HG03159 (cell line): ENCODE results near the gene CAPN8.
"Not testable (repeated sequence)": the region's sequence is repeated elsewhere in the genome, so short reads cannot be mapped to it uniquely, and the experiment has no call there.

Experiments used
- ATAC-seq: cut with Tn5 transposase; IDR thresholded peaks from one replicate; pipeline ENCODE4 v1.9.1; 2021; ENCODE audit warnings: mild to moderate bottlenecking, moderate library complexity; ENCODE audit not compliant: unreplicated experiment

Gene CAPN8

DNA sequence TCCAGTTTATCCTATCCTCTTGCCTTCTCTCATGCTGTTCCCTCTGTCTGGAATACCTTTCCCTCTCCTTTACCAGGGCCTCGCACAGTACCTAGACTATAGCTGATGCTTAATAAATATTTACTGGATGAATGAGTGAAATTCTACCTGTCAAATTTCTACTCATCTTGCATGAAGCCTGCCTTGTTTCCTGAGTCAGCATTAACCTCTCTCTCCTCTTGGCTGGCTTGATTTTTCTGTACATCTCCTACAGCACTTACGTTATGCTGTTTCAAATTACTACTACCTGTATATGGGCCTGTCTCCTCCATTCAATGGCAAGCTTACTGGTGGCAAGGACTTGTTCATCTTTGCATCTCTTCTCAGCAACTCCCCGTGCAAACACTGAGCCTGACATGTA lies 130.8 kb downstream of the CAPN8 start:
- ATAC-seq: no peak

DNA sequence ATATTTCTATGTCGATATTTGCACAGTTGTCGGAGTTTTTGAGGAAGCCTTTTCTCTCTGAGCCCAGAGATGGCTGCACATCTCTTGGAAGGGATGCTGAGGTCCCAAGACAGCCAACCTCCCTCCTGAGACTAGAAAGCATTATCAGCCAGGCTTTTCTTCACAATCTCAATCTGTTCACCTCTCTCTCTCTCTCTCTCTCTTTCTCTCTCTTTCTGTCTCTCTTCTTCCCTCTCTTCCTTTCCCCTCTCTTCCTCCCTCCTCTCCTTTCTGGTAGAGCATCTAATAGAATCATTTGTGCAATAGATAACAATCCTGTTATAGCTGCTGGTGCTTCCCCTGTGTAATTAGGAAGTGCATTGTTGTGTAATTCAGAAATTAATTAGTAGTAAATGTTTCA lies 131.8 kb downstream of the CAPN8 start:
- ATAC-seq: no peak

DNA sequence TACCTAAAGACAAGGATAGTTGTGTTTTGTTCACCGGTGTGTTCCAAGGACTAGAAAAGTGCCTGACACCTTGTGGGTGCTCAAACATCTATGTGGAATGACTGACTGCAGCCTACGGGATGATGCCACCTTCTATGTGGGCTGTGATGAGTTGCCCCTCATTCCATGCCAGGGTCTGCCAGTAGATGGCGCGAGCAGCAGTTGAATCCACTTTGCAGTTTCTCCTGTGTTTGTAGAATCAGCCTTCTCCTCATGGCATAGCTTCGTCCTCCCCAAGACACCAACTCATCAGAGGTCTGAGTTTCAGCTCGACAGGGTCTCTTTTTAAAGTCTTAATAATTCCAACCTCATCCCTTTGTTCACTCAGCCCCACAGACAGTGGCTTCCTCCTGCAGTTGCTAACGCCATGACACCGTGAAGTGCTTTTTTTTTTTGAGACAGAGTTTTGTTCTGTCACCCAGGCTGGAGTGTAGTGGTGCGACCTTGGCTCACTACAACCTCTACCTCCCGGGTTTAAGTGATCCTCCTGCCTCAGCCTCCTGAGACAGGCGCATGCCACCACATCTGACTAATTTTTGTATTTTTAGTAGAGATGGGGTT lies 133.7 kb downstream of the CAPN8 start:
- ATAC-seq: peak; percentile 57

DNA sequence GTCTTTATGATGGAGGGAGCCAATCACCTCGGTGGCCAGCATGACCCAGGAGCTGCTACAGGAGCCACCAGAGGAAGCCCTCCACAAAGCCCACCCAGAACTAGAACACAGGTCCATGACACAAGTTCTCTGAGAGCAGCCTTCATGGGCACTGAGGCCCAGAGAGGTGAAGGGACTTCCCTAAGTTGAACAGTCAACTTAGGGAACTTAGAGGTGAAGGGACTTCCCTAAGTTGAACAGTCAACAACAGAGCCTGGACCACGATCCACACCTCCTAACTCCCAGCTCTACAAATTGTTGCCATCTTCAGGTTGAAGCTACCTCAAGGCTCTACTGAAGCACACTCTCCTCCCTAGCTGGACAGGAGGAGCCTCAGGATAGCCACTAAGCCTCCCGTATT lies 139.5 kb downstream of the CAPN8 start:
- no peak for ATAC-seq

DNA sequence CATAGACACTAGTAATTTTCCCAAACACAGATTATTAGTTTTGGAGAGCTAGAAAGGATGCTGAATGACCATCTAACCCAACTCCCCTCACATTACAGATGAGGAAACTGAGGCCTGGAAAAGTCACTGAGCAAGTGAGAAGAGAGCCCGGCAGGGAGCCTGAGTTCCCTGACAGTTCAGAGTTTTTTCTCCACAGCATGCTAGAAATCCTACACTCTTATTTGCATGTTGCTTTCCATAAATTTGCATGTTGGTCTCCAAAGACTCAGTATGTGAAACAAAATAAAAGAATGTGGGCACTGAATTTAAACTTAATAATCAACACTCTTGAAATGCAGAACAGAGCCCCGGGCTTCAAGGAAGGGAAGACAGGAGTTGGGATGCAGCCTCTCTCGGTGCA lies 140.0 kb downstream of the CAPN8 start:
- no peak for ATAC-seq

DNA sequence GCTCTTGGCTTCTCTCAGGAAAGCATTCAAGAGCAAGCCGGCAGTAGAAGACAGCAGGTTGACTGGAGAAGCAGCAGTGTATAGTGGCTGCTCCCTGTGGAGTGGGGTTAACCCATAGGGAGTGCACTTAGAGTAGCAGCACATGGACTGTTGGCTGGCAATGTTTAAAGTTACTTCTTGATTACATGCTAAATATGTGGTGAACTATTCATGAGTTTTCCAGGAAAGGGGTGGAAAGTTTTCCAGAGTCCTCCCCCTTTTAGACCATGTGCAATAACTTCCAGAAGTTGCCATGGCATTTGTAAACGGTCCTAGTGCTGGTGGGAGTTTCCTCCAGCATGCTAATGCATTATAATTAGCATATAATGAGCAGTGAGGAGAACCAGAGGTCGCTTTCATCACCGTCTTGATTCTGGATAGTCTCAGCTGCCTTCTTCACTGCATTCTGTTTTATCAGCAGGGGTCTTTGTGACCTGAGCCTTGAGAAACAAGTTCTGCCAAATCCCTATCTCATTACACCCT lies 140.5 kb downstream of the CAPN8 start:
- no peak for ATAC-seq

DNA sequence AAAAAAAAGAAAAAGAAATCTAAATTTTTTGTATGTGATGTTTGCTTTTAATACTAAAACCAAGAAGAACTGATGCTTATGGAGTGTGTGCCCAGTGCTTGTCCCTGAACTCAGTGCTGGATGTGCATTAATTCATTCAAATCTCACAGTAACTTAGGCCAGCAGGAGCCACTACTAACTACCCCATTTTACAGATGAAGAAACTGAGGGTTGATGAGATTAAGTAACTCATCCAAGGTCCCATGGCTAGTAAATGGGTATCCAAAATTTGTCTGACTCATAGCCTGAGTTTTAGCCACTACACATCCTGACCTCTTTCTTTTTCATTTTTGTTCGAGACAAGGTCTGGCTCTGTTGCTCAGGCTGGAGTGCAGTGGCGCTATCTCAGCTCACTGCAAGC lies 144.4 kb downstream of the CAPN8 start:
- ATAC-seq: no peak

DNA sequence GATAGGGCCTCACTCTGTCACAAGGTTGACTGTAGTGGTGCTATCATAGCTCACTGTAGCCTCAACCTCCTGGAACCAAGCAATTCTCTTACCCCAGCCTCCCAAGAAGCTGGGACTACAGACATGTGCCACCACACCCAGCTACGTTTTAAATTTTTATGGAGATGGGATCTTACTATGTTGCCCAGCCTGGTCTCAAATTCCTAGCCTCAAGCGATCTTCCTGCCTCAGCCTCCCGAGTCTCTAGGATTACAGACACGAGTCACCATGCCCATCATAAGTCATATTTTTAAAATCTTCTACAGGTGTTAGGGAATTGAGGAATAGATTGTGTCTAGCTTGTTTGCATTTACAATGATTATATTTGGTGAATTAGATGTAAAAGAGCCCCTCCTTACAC lies 145.3 kb downstream of the CAPN8 start:
- no peak for ATAC-seq

DNA sequence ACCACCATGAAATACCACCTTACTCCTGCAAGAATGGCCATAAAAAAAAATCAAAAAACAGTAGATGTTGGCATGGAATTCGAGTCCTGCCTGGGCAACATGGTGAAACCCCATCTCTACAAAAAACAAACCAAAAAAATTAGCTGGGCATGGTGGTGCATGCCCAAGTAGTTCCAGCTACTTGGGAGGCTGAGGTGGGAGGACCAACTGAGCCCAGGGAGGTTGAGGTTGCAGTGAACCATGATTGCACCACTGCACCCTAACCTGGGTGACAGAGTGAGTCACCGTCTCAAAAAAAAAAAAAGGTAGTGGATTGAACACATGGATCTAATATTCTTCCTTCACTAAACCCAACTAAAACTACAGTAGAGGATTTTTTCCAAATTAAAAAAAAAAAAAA lies 146.4 kb downstream of the CAPN8 start:
- ATAC-seq: no peak

DNA sequence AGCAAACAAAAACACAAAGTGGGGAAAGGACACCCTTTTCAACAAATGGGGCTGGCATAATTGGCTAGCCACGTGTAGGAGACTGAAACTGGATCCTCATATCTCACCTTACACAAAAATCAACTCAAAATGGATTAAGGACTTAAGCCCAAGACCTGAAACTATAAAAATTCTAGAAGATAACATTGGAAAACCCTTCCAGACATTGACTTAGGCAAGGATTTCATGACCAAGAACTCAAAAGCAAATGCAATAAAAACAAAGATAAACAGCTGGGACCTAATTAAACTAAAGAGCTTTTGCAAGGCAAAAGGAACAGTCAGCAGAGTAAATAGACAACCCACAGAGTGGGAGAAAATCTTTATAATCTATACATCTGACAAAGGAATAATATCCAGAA lies 146.9 kb downstream of the CAPN8 start:
- not testable (repeated sequence) for ATAC-seq

DNA sequence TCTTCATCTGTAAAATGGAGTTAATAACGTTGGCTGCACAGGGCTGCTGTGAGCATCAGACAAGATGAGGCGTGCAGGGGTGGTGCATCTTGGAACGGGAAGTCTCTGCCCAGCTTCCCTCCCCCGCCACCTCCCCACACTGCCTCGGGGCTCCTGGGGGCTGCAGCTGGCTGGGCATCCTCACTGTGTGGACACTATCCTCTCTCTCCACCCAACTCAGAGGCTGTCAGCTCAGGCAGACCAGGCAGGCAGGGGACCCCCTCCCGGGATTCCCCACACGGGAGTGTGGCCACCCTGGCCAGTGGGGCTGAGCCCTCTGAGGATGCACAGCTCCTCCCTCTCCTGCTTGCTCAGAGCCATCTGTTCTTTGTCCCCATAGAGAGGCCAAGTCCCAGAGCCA lies 149.6 kb downstream of the CAPN8 start:
- ATAC-seq: no peak

DNA sequence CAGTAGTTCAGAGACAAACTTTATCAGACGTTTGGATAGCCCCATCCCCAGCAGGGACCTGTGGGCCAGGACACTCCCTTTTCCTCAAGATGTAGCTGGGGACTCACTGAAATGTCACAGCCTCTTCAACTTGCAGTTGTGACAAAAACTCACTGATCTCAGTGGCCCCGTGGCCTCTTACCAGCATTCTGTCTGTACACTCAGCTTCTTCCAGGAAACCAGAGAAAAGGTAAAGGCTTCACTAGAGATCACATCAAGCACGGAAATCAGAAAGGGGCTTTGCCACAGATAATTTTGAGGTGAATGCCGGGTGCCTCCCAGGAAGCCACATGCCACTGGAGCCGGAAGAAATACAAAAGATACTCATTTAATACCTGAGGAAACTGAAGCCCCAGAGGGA lies 150.1 kb downstream of the CAPN8 start:
- no peak for ATAC-seq

DNA sequence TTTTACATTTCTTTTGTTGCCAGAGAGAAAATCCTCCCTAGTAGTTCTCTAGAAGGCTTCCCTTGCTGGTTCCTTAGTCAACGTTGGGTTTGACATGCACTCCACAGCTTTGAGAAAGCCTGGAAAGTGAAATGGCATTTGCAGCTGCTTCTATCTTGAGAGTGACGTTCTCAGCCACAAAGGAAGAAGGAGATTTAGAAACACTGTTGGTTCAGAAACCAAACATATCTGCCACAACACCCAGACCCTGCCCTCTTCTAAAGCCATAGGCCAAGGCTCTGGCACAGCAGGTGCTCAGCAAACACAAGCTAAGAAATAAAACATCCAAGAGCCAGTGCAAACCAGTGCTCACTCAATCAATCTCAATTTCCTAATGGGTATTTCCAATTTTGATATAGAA lies 150.9 kb downstream of the CAPN8 start:
- no peak for ATAC-seq

DNA sequence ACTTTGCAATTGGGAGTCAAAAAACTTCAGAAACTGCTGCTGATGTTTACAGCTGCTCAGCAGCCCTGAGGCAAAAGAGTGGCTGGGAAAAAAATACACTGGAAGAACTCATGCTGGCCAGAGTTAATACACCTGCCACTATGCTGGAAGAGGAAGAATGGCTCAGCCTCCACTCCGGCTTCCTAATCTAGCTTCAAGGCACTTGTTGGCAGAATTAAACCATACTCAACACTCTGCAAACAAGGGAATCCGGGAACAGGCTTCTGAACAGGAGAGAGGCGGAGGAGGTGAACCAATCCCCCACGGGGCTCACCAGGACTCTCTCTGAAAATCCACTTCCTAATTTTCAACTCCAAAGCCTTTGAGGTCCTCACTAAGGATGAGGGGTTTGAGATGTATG lies 152.2 kb downstream of the CAPN8 start:
- no peak for ATAC-seq

DNA sequence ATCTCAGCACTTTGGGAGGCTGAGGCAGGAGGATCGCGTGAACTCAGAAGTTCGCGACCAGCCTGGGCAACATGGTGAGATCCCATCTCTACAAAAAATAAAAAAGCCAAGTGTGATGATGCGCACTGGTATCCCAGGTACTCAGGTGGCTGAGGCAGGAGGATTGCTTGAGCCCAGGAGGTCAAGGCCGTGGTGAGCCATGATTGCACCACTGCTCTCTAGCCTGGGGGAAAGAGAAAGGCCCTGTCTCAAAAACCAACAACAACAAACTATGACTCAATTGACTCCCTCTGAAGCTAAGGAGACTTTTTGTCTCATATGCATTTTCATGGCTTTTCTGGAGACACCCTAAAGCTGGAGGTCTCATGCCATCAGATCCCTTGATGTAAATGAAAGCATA lies 153.4 kb downstream of the CAPN8 start:
- no peak for ATAC-seq

DNA sequence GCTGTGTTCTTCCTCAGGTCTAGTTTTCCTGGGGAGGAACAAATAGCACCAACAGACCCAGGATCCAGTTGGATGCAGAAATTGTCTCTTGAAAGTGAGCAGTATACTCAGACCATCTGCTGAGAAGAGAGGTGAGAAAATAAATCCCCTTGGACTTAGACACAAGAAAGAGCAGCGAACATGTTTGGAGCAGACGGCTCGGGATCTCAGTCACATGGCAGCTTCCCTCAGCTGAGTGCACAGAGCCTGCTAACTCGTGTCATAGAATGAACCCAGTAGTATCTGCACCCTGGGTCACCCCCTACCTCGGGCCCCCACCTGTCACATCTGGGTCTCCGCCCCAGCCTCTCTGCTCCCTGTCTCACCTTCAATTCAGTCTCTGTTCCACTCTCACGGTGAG lies 156.7 kb downstream of the CAPN8 start:
- no peak for ATAC-seq

DNA sequence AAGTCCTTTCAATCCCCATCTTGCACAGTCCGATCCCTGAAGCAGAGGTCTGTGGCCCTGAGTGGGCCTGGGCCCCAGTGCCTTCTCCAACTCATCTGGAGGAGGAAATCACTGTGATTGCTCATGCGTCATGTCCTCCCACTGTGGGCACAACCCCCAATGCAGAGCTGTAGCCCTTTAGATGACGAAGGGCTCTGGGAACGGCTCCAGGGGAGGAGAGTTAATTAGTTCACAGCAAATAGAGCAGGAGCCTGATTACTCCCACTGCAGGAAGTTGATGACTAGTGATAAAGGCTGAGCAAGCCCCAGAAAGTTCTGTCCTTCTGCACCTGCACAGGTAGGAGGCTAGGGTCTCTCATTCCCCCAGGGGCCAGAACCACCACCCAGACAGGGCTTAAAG lies 160.8 kb downstream of the CAPN8 start:
- ATAC-seq: no peak

DNA sequence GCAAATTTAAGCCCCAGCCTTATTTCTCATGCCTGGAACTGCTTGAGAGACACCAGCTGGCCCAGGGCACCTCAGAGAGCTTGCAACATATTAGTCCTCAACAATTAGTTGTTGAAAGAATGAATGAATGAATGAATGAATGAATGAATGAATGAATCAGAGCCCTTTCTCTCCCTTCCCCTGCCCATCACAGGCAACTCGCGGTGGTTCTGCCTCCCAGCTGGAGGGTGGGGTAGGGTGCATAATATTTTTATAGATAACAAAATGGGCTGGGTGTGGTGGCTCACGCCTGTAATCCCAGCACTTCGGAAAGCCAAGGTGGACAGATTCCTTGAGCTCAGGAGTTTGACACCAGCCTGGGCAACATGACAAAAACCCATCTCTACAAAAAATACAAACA lies 162.2 kb downstream of the CAPN8 start:
- no peak for ATAC-seq

DNA sequence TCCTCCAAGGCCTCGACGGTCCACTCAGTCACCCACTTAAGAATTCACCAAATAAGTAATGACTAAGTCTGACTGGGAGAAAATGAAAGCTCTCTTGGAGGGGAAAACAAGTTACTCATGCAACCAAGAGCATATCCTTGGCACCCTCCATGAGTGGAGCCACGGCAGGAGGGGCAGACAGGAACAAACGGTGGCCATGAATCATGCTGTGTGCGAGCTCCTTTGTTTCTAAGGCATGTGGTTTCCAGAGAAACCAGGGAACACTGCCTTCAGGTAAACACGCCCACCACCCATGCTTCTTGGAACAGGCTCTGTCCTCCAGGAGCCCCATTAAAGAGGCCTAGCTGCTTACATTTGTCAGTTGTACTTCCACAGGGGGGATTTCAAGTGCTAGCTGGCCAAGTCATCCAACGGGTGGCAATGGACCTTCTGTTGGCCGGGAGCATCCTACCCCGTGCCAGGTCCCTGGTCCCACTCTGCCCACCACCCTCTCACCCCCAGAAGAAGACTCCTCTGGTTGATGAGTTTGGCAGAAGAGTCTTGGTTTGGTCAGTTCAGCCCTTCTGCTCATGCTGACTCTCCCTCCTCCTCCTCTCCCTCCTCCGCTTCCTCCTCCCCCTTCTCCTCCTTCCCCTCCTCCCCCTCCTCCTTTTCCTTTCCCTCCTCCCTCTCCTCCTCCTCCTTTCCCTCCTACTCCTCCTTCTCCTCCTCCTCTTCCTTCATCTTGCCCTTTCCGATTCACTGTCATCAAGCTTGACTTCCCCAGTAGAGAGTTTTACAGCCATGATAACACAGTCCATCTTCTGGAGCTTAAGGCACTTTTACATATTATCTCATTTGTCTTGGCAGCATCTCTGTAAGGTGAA lies 164.7 kb downstream of the CAPN8 start:
- ATAC-seq: no peak

DNA sequence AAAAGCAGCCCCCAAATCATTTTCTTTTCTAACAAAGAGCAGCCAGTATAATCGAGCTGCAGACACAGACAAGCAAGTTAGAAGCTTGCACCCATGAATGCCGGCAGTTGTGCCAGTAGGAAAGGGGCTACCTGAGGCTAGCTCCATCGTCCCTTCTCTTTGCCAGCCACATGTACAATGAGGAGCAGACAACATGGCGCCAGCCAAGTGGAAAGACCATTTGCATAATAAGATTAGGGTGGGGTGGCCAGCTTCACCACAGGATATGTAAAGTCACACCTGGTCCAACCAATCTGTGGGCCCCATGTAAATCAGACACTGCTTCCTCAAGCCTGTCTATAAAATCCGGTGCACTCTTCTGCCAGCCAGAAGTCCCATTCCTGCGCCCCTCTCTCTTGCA lies 168.6 kb downstream of the CAPN8 start:
- ATAC-seq: no peak

DNA sequence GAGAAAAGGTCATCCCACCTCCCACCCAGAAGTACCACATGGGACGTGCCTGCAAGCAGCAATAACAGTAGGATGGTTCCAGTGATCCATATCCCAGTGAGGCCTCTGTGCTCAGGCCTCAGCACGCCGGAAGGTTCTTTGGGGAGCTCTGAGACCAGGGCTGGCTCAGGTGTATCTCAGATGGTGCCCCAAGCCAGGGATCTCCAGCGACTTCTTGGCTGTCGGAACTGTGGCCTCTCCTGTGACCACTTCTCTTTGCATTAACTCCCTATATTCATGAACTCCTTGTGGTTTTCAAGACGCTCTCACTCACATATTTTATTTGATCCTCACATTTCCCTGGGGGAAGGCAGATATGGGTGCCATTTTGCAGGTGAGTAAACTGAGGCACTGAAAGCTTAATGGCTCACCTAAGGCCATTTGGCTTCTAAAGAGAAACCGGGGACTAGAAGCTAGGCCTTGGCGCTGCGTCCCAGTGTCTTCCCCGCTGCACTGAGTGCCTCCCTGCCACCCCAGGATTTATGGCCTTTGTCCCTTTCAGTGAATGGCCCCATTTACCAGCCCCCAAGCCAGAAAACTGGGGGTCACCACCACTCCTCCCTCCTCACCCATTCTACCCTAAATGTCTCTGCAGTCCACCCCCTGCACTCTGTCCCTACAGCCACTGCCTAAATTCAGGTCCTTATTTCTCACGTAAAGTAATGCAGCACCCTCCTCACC lies 170.4 kb downstream of the CAPN8 start:
- no peak for ATAC-seq

DNA sequence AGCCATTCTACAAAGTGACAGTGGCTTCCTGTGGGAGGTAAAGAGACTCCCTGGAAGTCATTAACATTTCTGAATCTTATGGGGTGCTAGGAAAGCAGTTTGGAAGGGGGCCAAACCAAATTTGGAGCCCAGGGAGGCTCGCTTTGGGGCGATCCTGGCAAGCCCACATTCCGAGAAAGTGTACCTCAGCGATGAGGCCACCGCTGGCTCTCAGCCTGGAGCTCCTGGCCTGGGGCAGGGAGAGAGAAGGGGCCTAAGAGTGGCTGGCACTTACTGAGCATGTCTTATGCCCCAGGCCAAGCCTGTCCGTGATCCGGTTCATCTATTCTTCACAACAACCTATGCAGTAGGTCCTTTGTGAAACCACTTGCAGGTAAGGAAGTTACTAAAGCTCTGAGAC lies 173.5 kb downstream of the CAPN8 start:
- no peak for ATAC-seq
